ENCODE results near the gene LAMA2. TPM values are rescaled to one million over a fixed set of nuclear protein-coding genes. Genes with fewer than 3 reads are reported as not detected.

Gene LAMA2
- total RNA-seq, 1 experiment from 2014 or later: 2.2 TPM

- Mint-ChIP-seq H3K27me3 (ENCODE audit: insufficient read depth, unreplicated experiment) (peaks cover 89% of the 10 kb centered on the region), H3K4me1 (ENCODE audit: insufficient read depth, unreplicated experiment) (no peaks in the 10 kb centered on the region), H3K36me3 (ENCODE audit: insufficient read depth, unreplicated experiment) (no peaks in the 10 kb centered on the region), H3K27ac (ENCODE audit: low read depth, unreplicated experiment) (no peak overlapping the region), H3K4me3 (ENCODE audit: unreplicated experiment) (no peak overlapping the region), H3K9me3 (ENCODE audit: unreplicated experiment) (no peaks in the 10 kb centered on the region)
- intact Hi-C loops (cut with micrococcal nuclease): no loop called here
- ChIA-PET POLR2A (no interaction called here), CTCF (no interaction called here)
- no peak for DNase-seq (ENCODE audit: unreplicated experiment)
- TF ChIP-seq CTCF (IDR thresholded peaks at IDR 0.05; ENCODE audit: unreplicated experiment): no peak
- no TSS peak for BruUV-seq (replicated peaks)
These were observed 3.8 kb downstream of the LAMA2 start for GRCh38 chr6:128886706-128887105.

GRCh38 chr6:128888444-128889175 lies 5.7 kb downstream of the LAMA2 start:
- H3K36me3 Mint-ChIP-seq (ENCODE audit: insufficient read depth, unreplicated experiment): no peaks in the 10 kb centered on the region
- H3K27ac Mint-ChIP-seq (ENCODE audit: low read depth, unreplicated experiment): no peak overlapping the region
- DNase-seq (ENCODE audit: unreplicated experiment): no peak
- no TSS peak for BruUV-seq (replicated peaks)
- ChIA-PET CTCF (no interaction called here), POLR2A (no interaction called here)
- no peaks in the 10 kb centered on the region for H3K9me3 Mint-ChIP-seq (ENCODE audit: unreplicated experiment)
- H3K27me3 Mint-ChIP-seq (ENCODE audit: insufficient read depth, unreplicated experiment): peaks cover 70% of the 10 kb centered on the region
- H3K4me1 Mint-ChIP-seq (ENCODE audit: insufficient read depth, unreplicated experiment): no peaks in the 10 kb centered on the region
- no peak for TF ChIP-seq CTCF (IDR thresholded peaks at IDR 0.05; ENCODE audit: unreplicated experiment)
- intact Hi-C loops (cut with micrococcal nuclease): no loop called here
- H3K4me3 Mint-ChIP-seq (ENCODE audit: unreplicated experiment): no peak overlapping the region

- POLR2A ChIA-PET: interaction anchor here (0.7 kb wide), 1 partner anchor 315 kb away, joined by 3 read pairs; no protein-coding TSS in a partner anchor
- intact Hi-C loops (cut with micrococcal nuclease): no loop called here
- no peaks in the 10 kb centered on the region for H3K36me3 Mint-ChIP-seq (ENCODE audit: insufficient read depth, unreplicated experiment)
- BruUV-seq (replicated peaks): no TSS peak
- no peaks in the 10 kb centered on the region for H3K4me1 Mint-ChIP-seq (ENCODE audit: insufficient read depth, unreplicated experiment)
- CTCF ChIA-PET: no interaction called here
- H3K27me3 Mint-ChIP-seq (ENCODE audit: insufficient read depth, unreplicated experiment): peaks cover 65% of the 10 kb centered on the region
- no peak overlapping the region for H3K27ac Mint-ChIP-seq (ENCODE audit: low read depth, unreplicated experiment)
- no peak overlapping the region for H3K4me3 Mint-ChIP-seq (ENCODE audit: unreplicated experiment)
- H3K9me3 Mint-ChIP-seq (ENCODE audit: unreplicated experiment): no peaks in the 10 kb centered on the region
- no peak for DNase-seq (ENCODE audit: unreplicated experiment)
- TF ChIP-seq CTCF (IDR thresholded peaks at IDR 0.05; ENCODE audit: unreplicated experiment): no peak
These were observed 6.9 kb downstream of the LAMA2 start for GRCh38 chr6:128889870-128890269.

- intact Hi-C loops (cut with micrococcal nuclease): no loop called here
- Mint-ChIP-seq H3K4me1 (ENCODE audit: insufficient read depth, unreplicated experiment) (no peaks in the 10 kb centered on the region), H3K36me3 (ENCODE audit: insufficient read depth, unreplicated experiment) (no peaks in the 10 kb centered on the region), H3K9me3 (ENCODE audit: unreplicated experiment) (no peaks in the 10 kb centered on the region), H3K27ac (ENCODE audit: low read depth, unreplicated experiment) (no peak overlapping the region), H3K4me3 (ENCODE audit: unreplicated experiment) (no peak overlapping the region), H3K27me3 (ENCODE audit: insufficient read depth, unreplicated experiment) (peaks cover 67% of the 10 kb centered on the region)
- ChIA-PET POLR2A (no interaction called here), CTCF (no interaction called here)
- no TSS peak for BruUV-seq (replicated peaks)
- no peak for DNase-seq (ENCODE audit: unreplicated experiment)
- TF ChIP-seq CTCF (IDR thresholded peaks at IDR 0.05; ENCODE audit: unreplicated experiment): no peak
These were observed 9.1 kb downstream of the LAMA2 start for GRCh38 chr6:128892079-128892478.
